ENCODE data around the gene FAM124A.

Gene FAM124A

GRCh38 chr13:51327961-51328360, 105.8 kb downstream of the FAM124A start:
- no peak for FAIRE-seq
- no peak for DNase-seq (ENCODE audit: extremely low spot score, insufficient read length, low read depth)

GRCh38 chr13:51328488-51328887, 106.3 kb downstream of the FAM124A start:
- DNase-seq (ENCODE audit: extremely low spot score, insufficient read length, low read depth) (no peak), FAIRE-seq (no peak)

DNA sequence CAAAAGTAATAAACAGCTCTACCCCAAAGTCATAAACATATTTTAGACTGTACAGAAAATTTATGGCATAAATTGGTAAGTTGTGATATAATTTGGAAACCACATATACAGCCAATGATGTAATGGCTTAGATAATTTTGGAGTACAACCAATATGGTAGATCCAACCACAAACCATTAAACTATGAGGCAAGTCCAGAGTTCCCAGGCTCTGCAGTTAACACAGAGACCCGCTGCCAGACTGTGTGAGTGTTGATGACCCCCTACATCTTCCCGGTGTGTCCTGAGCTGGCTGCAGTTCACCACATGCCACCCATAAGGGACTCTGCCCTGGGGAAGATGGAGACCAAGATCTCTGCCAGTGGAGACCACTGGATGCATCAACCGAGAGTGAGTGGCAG, 107.4 kb downstream of the FAM124A start:
- no peak for DNase-seq (ENCODE audit: extremely low spot score, insufficient read length, low read depth)
- no peak for FAIRE-seq

GRCh38 chr13:51330791-51331190, 108.6 kb downstream of the FAM124A start:
- FAIRE-seq (peak; percentile 67), DNase-seq (ENCODE audit: extremely low spot score, insufficient read length, low read depth) (no peak)

GRCh38 chr13:51331354-51331861, 109.2 kb downstream of the FAM124A start:
- FAIRE-seq: peak; percentile 72
- DNase-seq (ENCODE audit: extremely low spot score, insufficient read length, low read depth): no peak

DNA sequence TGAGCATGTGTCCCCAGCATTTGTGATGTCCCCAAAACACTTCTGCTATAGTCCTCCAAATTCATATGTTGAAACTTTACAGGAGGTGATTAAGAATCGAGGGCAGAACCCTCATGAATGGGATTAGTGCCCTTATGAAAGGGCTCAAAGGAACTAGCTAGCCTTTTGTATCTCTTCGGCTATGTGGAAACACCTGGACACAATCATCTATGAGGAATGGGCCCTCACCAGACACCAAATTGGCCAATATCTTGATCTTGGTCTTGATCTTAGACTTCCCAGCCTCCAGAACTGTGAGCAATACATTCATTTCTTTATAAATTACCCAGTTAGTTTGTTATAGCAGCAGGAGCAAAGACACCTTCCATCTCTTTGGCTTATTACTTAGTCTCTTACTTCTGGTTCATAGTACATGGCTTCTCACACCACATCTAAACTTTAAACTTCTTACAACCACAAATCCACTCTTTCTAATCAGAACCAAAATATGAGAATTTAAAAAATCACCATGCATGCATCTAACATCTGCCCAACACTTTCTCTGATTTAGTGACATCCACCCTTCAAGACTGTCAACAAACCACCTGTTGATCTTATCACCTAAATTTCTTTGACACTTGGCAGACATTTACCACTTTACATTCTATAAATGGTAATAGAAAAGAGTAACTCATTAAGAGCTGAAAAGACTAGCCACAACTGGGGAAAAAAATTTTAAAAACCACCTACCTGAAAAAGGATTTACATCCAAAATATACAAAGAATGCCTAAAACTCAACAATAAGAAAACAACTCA, 110.6 kb downstream of the FAM124A start:
- DNase-seq (ENCODE audit: extremely low spot score, insufficient read length, low read depth) (no peak), FAIRE-seq (no peak)

GRCh38 chr13:51333421-51333820, 111.2 kb downstream of the FAM124A start:
- FAIRE-seq: no peak

GRCh38 chr13:51333826-51334225, 111.6 kb downstream of the FAM124A start:
- no peak for FAIRE-seq
- no peak for DNase-seq (ENCODE audit: extremely low spot score, insufficient read length, low read depth)

More at GRCh38 chr13:51333421-51333820, 111.2 kb downstream of the FAM124A start:
- DNase-seq (ENCODE audit: extremely low spot score, insufficient read length, low read depth): no peak
